ENCODE results near the gene PUDP. TPM values are rescaled to one million over a fixed set of nuclear protein-coding genes. Genes with fewer than 3 reads are reported as not detected.

The PUDP gene
- total and polyA plus RNA-seq, 8 donors: 1.8 to 42.0 (median 18.5) TPM

DNA sequence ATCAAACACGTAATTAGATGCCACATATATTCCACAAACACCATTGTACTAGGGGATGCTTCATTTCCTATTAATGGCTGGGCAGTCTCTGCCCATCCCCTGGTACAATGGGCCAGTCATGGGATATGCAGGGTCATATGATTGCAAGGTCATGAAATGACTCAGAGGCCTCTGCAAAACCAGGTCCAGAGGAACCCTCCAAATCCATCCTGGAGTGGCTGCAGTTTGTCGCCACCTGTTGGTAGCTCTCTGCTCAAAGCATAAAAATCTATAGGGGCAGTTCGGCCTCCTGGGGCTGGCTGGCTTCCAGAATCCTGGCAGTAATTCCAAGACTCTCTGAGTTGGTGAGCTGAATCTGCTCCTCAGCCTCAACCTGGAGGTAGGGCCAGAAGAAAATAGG, 22.9 kb upstream of the PUDP start:
- no peak overlapping the region for H3K4me3 ChIP-seq
- H3K4me1 ChIP-seq: no peaks in the 10 kb centered on the region
- H3K27ac ChIP-seq: no peak overlapping the region
- H3K36me3 ChIP-seq: no peaks in the 10 kb centered on the region
- peak; percentile 32 to 37 for DNase-seq
- no peak for TF ChIP-seq EP300 (IDR thresholded peaks at IDR 0.05)
- no peak for TF ChIP-seq POLR2AphosphoS5 (IDR thresholded peaks at IDR 0.05)
- no peak for TF ChIP-seq POLR2A (IDR thresholded peaks at IDR 0.05)
- TF ChIP-seq, protein P1, sequence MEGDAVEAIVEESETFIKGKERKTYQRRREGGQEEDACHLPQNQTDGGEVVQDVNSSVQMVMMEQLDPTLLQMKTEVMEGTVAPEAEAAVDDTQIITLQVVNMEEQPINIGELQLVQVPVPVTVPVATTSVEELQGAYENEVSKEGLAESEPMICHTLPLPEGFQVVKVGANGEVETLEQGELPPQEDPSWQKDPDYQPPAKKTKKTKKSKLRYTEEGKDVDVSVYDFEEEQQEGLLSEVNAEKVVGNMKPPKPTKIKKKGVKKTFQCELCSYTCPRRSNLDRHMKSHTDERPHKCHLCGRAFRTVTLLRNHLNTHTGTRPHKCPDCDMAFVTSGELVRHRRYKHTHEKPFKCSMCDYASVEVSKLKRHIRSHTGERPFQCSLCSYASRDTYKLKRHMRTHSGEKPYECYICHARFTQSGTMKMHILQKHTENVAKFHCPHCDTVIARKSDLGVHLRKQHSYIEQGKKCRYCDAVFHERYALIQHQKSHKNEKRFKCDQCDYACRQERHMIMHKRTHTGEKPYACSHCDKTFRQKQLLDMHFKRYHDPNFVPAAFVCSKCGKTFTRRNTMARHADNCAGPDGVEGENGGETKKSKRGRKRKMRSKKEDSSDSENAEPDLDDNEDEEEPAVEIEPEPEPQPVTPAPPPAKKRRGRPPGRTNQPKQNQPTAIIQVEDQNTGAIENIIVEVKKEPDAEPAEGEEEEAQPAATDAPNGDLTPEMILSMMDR (IDR thresholded peaks at IDR 0.05): peak in 1 of 7 experiments; percentile 6
- WGBS, 5 donors: 86 to 93% (median 89%) methylated on average over 1 to 3 of the region's 3 CpGs
- no peaks in the 10 kb centered on the region for H3K9me3 ChIP-seq
- intact Hi-C loops (cut with DNase I; ENCODE audit: low total_unique reads): no loop called here
- no peaks in the 10 kb centered on the region for H3K27me3 ChIP-seq

DNA sequence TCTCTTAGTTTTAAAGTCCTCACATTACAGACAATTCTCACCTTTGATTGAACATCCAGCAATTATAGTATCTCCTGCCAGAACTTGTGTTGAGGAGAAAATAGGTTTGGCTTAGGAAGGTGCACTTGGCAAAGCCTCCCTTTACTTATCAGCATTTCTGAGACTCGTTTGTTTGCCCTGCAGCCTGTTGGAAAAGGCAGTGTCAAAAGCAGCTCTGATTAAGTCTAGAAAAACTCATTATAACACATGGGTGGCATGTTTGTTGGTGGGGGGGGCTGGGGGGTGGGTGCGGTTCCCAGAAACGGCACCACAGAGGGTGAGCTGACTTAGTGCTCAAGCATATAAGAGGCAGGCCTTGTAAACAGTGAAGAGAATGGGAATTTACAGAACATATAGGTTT, 21.7 kb upstream of the PUDP start:
- peak; percentile 38 to 70 for DNase-seq
- Histone ChIP-seq H3K4me3 (no peak overlapping the region), H3K36me3 (no peaks in the 10 kb centered on the region), H3K9me3 (no peaks in the 10 kb centered on the region), H3K4me1 (no peaks in the 10 kb centered on the region), H3K27ac (peak overlapping the region in 1 of 5 donors; percentile 20), H3K27me3 (no peaks in the 10 kb centered on the region)
- TF ChIP-seq, protein P1 (IDR thresholded peaks at IDR 0.05): no peak
- no peak for TF ChIP-seq EP300 (IDR thresholded peaks at IDR 0.05)
- no peak for TF ChIP-seq POLR2A (IDR thresholded peaks at IDR 0.05)
- TF ChIP-seq POLR2AphosphoS5 (IDR thresholded peaks at IDR 0.05): no peak
- 22 to 46% (median 40%) methylated on average over 3 of the region's 3 CpGs for WGBS, 5 donors
- intact Hi-C loops (cut with DNase I; ENCODE audit: low total_unique reads): no loop called here

DNA sequence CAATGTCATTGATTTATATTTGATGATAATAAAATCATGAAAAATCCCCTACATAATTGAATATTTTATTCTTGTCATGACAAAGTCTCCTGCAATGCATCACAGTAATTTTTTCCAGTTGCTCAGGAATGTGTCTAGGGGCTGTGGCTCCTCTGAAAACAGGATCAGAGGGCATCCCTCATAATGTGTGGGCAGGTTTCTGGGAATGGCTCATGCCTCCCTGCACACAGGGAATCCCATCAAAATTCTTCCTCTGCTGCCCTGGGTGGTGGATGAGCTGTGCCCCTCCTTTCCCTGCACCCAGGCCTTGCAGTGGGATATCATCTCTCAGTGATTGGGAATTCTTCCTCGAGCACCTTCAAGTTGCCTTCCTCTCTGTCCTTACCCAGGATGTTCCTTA, 20.4 kb upstream of the PUDP start:
- no peaks in the 10 kb centered on the region for H3K4me1 ChIP-seq
- H3K9me3 ChIP-seq: no peaks in the 10 kb centered on the region
- no peak overlapping the region for H3K27ac ChIP-seq
- H3K27me3 ChIP-seq: no peaks in the 10 kb centered on the region
- no peak for TF ChIP-seq EP300 (IDR thresholded peaks at IDR 0.05)
- TF ChIP-seq POLR2A (IDR thresholded peaks at IDR 0.05): no peak
- TF ChIP-seq, protein P1 (IDR thresholded peaks at IDR 0.05): no peak
- TF ChIP-seq POLR2AphosphoS5 (IDR thresholded peaks at IDR 0.05): no peak
- H3K4me3 ChIP-seq: no peak overlapping the region
- WGBS, 5 donors: 88 to 100% (median 89%) methylated on average over 1 of the region's 1 CpG
- no peak for DNase-seq
- intact Hi-C loops (cut with DNase I; ENCODE audit: low total_unique reads): no loop called here
- no peaks in the 10 kb centered on the region for H3K36me3 ChIP-seq

DNA sequence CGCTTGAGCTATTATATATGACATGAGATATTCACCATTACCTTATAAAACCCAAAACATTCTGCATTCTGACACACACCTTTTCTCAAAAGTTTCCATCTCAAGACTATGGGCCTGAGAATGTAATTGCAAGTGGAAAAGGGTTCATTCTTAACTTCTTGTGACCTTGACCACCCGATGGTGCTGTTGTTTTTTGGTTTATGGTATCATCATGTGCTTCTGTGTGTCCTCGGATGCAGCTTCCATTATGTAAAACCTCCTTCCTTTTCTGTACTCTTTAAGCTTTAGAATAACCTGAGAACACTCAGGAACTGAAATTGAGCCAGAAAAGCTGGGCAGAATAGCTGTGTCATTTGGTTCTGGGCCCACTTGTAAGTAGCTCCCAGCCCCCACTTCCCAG, 16.2 kb upstream of the PUDP start:
- 78 to 85% (median 82%) methylated on average over 3 of the region's 3 CpGs for WGBS, 5 donors
- Histone ChIP-seq H3K9me3 (no peaks in the 10 kb centered on the region), H3K27ac (no peak overlapping the region), H3K36me3 (no peaks in the 10 kb centered on the region), H3K27me3 (no peaks in the 10 kb centered on the region), H3K4me3 (no peak overlapping the region), H3K4me1 (no peaks in the 10 kb centered on the region)
- intact Hi-C loops (cut with DNase I; ENCODE audit: low total_unique reads): no loop called here
- no peak for TF ChIP-seq EP300 (IDR thresholded peaks at IDR 0.05)
- TF ChIP-seq, protein P1 (IDR thresholded peaks at IDR 0.05): no peak
- TF ChIP-seq POLR2AphosphoS5 (IDR thresholded peaks at IDR 0.05): no peak
- no peak for TF ChIP-seq POLR2A (IDR thresholded peaks at IDR 0.05)
- DNase-seq: no peak
